Upper lobe of right lung (tissue), 1 donor: ENCODE measurements around the gene WBP2NL. TPM values are rescaled to one million over a fixed set of nuclear protein-coding genes. Genes with fewer than 3 reads are reported as not detected.

ENCODE experiments used
- ATAC-seq: fragments of 200-7000 bp; cut with Tn5 transposase; one replicate; pipeline ENCODE4 v1.9.1; 2020; ENCODE audit warnings: mild to moderate bottlenecking, moderate library complexity
- DNase-seq: peaks from one replicate; pipeline ENCODE4 v3.0.0-alpha.2; 2020
- H3K27ac ChIP-seq: fragments of 200-600 bp; one replicate; pipeline ENCODE4 v1.8.0; 2022
- H3K27me3 ChIP-seq: fragments of 200-600 bp; one replicate; pipeline ENCODE4 v1.8.0; 2022; ENCODE audit warnings: mild to moderate bottlenecking
- H3K36me3 ChIP-seq: fragments of 200-600 bp; one replicate; pipeline ENCODE4 v1.8.0; 2022
- H3K4me1 ChIP-seq: fragments of 200-600 bp; one replicate; pipeline ENCODE4 v1.8.0; 2022
- H3K4me3 ChIP-seq: fragments of 200-600 bp; one replicate; pipeline ENCODE4 v1.8.0; 2022; ENCODE audit warnings: mild to moderate bottlenecking
- H3K9me3 ChIP-seq: fragments of 200-600 bp; one replicate; pipeline ENCODE4 v1.8.0; 2022
- intact Hi-C: fragments of 100-400 bp; cut with DNase I; formaldehyde crosslinking; loops from one replicate; pipeline ENCODE4 v1.11.0; 2022
- total RNA-seq: library from RNA; stranded (reverse); fragmentation: NEBNext Ultra II Directional; extraction: Animal tissue kit (Norgen Biotek cat#: 25700); gene quantifications from one replicate; pipeline ENCODE4 v1.2.1, GENCODE V29; 2021
- TF ChIP-seq, protein P1 (sequence below): fragments of 200-600 bp; IDR thresholded peaks from one replicate; pipeline ENCODE4 v1.8.0; 2022; ENCODE audit warnings: antibody characterized with exemption
- donor health status: DM: no; HTN: yes; CAD: no; lungs with severe emphysema.

Gene WBP2NL
- total RNA-seq, 1 donor from 2014 or later = 1.3 TPM

DNA sequence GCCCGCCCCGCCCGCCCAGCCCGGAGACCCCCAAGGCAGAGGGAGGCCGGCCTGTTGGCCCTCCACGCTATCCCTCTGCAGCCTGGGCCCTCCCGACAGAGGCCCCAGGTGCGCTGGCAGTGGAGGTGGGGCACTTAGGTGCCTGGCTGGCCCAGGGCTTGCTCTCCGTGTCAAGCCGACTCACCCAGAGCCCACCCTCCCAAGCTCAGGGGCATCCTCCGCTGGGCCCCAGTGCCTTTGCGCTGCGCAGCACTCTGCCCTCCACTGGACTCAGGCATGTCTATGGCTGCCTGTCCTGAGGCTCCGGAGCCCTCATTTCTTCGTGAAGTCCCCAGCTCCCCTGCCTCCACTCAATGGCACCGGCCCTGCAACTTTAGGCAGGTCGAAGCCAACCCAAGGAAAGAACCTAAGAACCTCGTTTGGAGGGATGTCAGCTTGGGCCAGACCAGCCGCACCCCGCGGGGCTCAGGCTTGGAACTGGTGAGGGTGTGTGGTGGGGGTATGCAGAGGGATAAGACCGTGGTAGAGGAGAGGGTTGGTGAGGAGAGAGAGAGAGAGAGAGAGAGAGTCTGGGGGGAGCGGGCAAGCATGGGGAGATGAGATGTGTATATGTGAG, 40.5 kb upstream of the WBP2NL start:
- Histone ChIP-seq H3K9me3 (no peaks in the 10 kb centered on the region), H3K4me1 (peaks cover 5% of the 10 kb centered on the region), H3K27ac (no peak overlapping the region), H3K27me3 (no peaks in the 10 kb centered on the region), H3K36me3 (no peaks in the 10 kb centered on the region), H3K4me3 (no peak overlapping the region)
- intact Hi-C loops = no loop called here
- no peak for DNase-seq
- TF ChIP-seq, protein P1, sequence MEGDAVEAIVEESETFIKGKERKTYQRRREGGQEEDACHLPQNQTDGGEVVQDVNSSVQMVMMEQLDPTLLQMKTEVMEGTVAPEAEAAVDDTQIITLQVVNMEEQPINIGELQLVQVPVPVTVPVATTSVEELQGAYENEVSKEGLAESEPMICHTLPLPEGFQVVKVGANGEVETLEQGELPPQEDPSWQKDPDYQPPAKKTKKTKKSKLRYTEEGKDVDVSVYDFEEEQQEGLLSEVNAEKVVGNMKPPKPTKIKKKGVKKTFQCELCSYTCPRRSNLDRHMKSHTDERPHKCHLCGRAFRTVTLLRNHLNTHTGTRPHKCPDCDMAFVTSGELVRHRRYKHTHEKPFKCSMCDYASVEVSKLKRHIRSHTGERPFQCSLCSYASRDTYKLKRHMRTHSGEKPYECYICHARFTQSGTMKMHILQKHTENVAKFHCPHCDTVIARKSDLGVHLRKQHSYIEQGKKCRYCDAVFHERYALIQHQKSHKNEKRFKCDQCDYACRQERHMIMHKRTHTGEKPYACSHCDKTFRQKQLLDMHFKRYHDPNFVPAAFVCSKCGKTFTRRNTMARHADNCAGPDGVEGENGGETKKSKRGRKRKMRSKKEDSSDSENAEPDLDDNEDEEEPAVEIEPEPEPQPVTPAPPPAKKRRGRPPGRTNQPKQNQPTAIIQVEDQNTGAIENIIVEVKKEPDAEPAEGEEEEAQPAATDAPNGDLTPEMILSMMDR = peak; percentile 3
- ATAC-seq = peak; percentile 42

DNA sequence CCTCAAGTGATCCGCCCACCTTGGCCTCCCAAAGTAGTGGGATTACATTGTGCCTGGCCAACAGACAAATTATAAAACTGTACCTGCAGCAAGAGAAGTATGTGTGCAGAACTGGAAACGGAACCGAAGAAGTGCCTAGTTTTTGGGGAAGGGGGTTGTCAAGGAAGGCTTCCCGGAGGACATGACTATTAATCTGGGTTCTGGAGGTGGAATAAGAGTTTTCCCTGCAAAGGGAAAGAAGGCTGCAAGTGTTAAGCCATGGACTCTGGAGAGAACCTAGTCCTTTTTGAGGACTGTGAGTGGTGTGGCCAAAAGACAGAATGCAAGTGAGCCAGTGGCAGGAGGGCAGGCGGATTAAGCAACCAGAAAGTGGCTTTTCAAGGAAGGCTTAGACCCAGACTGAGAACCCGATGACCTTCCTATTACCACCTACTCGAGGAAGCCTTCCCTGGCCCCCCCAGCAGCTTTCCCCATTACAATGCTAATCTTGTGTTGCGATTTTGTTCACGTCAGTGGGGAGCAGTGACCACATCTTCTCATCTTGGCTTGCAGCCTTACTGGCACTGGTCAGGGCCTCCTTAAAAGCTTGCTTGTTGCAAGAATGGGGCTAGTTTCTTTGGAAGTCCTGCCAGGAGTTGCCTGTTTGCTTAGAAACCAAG, 35.0 kb upstream of the WBP2NL start:
- Histone ChIP-seq H3K36me3 (no peaks in the 10 kb centered on the region), H3K4me3 (no peak overlapping the region), H3K27ac (peak overlapping the region; percentile 30), H3K27me3 (no peaks in the 10 kb centered on the region), H3K4me1 (peaks cover 3% of the 10 kb centered on the region), H3K9me3 (no peaks in the 10 kb centered on the region)
- intact Hi-C loops = loop anchor here (10.0 kb wide), 1 partner anchor 471 kb away; the partner anchor contains the start of gene NFAM1
- TF ChIP-seq, protein P1 = no peak
- ATAC-seq (peak; percentile 81), DNase-seq (peak; percentile 81)

DNA sequence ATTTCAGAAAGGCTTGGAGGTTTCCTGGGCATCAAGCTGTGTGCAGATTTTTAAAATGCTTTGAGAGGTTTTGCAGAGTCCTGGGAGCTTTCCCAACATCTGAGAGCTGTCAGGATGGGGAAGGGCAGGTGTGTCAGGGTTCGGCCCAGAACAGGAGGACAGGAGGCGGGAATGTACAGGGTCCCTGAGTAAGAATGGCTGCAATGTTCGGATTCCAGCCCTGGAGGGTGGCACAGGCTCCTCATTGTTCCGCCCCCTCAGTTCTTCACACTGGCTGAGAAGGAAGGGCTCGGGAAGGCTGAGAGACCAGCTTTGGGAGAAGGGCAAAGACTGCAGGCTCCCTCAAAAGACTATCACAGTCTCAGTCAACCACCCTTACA, 34.5 kb upstream of the WBP2NL start:
- H3K4me3 ChIP-seq = no peak overlapping the region
- H3K9me3 ChIP-seq = no peaks in the 10 kb centered on the region
- no peaks in the 10 kb centered on the region for H3K27me3 ChIP-seq
- H3K36me3 ChIP-seq = no peaks in the 10 kb centered on the region
- peaks cover 3% of the 10 kb centered on the region for H3K4me1 ChIP-seq
- TF ChIP-seq, protein P1 = no peak
- H3K27ac ChIP-seq = peak overlapping the region; percentile 30
- DNase-seq (no peak), ATAC-seq (peak; percentile 61)
- intact Hi-C loops = loop anchor here (10.0 kb wide), 1 partner anchor 471 kb away; the partner anchor contains the start of gene NFAM1

DNA sequence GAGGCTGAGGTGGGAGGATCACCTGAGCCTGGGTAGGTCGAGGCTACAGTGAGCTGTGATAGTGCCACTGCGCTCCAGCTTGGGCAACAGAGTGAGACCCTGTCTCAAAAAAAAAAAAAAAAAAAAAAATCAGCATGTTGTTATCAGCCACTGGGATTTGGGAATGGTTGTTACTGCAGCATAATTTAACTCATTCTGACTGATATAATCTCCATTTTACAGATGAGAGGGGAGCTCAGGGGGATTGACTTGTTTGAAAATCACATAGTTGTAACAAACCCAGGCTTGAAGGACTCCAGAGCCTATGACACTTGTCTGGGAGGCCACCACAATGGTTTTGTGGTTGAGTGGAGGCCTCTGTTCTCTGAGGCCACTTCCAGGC, 32.4 kb upstream of the WBP2NL start:
- Histone ChIP-seq H3K4me3 (no peak overlapping the region), H3K27ac (no peak overlapping the region), H3K9me3 (no peaks in the 10 kb centered on the region), H3K36me3 (no peaks in the 10 kb centered on the region), H3K4me1 (peaks cover 3% of the 10 kb centered on the region), H3K27me3 (no peaks in the 10 kb centered on the region)
- no peak for DNase-seq
- intact Hi-C loops = loop anchor here (10.0 kb wide), 1 partner anchor 469 kb away; the partner anchor contains the start of gene NFAM1
- no peak for ATAC-seq
- TF ChIP-seq, protein P1 = no peak

DNA sequence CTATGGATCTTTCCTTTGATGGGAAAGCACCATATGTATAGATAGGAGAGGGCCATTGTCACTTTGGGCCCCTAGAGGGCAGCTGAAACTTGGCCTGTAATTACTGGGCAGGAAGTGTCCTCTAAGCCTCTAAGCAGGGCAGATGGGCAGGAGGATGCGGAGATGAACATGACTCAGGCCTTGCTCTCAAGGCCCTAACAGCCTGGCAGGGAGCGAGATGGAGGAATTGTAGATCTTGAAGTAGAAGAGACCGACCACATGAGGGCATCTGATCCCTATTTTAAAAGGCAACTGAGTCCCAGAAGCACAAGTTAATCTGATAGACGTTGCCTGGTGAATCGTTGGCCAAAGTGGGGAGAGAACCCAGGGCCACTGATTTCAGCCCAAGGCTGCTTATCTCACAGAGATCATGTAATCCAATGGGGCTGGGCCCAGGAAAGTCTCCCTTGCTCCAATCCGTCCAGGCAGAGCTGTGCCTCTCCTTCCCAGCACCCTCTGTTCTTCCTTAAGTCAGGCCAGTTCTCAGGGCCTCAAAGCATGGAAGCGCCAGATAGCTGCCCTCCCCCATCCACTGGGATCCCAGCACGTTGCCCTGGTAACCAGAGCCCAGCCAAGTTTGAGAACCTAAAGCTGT, 31.9 kb upstream of the WBP2NL start:
- H3K4me1 ChIP-seq = peaks cover 3% of the 10 kb centered on the region
- no peak overlapping the region for H3K4me3 ChIP-seq
- TF ChIP-seq, protein P1 = peak; percentile 35
- H3K36me3 ChIP-seq = no peaks in the 10 kb centered on the region
- ATAC-seq (peak; percentile 52), DNase-seq (no peak)
- H3K9me3 ChIP-seq = no peaks in the 10 kb centered on the region
- intact Hi-C loops = loop anchor here (10.0 kb wide), 1 partner anchor 468 kb away; the partner anchor contains the start of gene NFAM1
- no peaks in the 10 kb centered on the region for H3K27me3 ChIP-seq
- H3K27ac ChIP-seq = no peak overlapping the region
